GM12865 (cell line): ENCODE results near the gene DIAPH2.
A peak's percentile ranks its signal among the peaks of the same experiment; 100 is the strongest.

Source experiments
- DNase-seq: peaks from one replicate; pipeline ENCODE4 v3.0.0; 2010; ENCODE audit warnings: low read depth
- H3K4me3 ChIP-seq: 2 replicates; pipeline ENCODE4 v1.5.1; 2011; ENCODE audit warnings: mild to moderate bottlenecking, low read depth, low read length, control low read depth
- CTCF ChIP-seq: IDR thresholded peaks from 2 replicates; pipeline ENCODE4 v1.5.1; 2011; ENCODE audit warnings: low read length, control low read depth, low read depth, inconsistent platforms; ENCODE audit not compliant: insufficient read depth; ENCODE audit errors: missing control alignments

The DIAPH2 gene

GRCh38 chrX:97527725-97528124 lies 843.1 kb downstream of the DIAPH2 start:
- no peak overlapping the region for H3K4me3 ChIP-seq
- TF ChIP-seq CTCF = no peak
- no peak for DNase-seq

- no peak overlapping the region for H3K4me3 ChIP-seq
- TF ChIP-seq CTCF = no peak
- DNase-seq = no peak
Measured at GRCh38 chrX:97529536-97530200, 845.0 kb downstream of the DIAPH2 start.

GRCh38 chrX:97531825-97532224 lies 847.2 kb downstream of the DIAPH2 start:
- H3K4me3 ChIP-seq = no peak overlapping the region
- DNase-seq = no peak
- TF ChIP-seq CTCF = no peak

- TF ChIP-seq CTCF = no peak
- H3K4me3 ChIP-seq = no peak overlapping the region
- DNase-seq = peak; percentile 0
Measured at GRCh38 chrX:97538745-97539144, 854.1 kb downstream of the DIAPH2 start.

GRCh38 chrX:97539970-97540519 lies 855.4 kb downstream of the DIAPH2 start:
- DNase-seq = no peak
- TF ChIP-seq CTCF = no peak
- H3K4me3 ChIP-seq = no peak overlapping the region

- DNase-seq = no peak
- no peak for TF ChIP-seq CTCF
- no peak overlapping the region for H3K4me3 ChIP-seq
Measured at GRCh38 chrX:97547877-97548578, 863.4 kb downstream of the DIAPH2 start.
